ENCODE results near the gene FRMD4B. TPM values are rescaled to one million over a fixed set of nuclear protein-coding genes. Genes with fewer than 3 reads are reported as not detected.

FRMD4B gene
- total and polyA plus RNA-seq, 2 donors (not counting 1 experiment from before 2014, with no cell fraction given): 0.86 to 1.2 TPM

DNA sequence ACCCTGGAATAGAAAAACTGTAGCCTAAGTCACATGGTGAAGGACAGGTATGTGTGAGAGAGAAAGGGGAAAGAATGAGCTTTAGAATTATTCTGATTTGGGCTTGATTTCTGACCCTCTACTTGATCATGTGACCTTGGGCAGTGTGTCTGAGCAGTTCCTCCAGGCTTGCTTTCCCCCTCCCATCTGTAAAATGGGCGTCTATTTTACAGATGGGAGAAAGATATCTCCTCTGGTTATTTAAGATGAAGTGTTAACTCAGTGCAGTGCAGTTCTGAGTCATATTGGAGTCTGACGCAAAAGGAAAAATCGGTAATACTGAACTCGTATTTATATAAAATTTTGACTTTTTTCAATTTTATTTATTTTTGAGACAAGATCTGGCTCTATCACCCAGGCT is 225.4 kb downstream of the FRMD4B start:
- H4K20me1 ChIP-seq (ENCODE audit: control insufficient read depth, extremely low read depth, insufficient read depth, low read length): no peaks in the 10 kb centered on the region
- no peak overlapping the region for H3K27ac ChIP-seq (ENCODE audit: insufficient read depth, low read length)
- H3K4me2 ChIP-seq (ENCODE audit: extremely low read depth, insufficient read depth, low read length): no peak overlapping the region
- H3K79me2 ChIP-seq (ENCODE audit: control insufficient read depth, insufficient read depth, low read length): no peaks in the 10 kb centered on the region
- no peaks in the 10 kb centered on the region for H3K27me3 ChIP-seq (ENCODE audit: control insufficient read depth, insufficient read depth, low read length)
- no peak for DNase-seq (ENCODE audit: low read depth in 2 of 2)
- no peaks in the 10 kb centered on the region for H3K9me3 ChIP-seq (ENCODE audit: control insufficient read depth, insufficient read depth, low read depth, low read length)
- no peaks in the 10 kb centered on the region for H3K36me3 ChIP-seq (ENCODE audit: control insufficient read depth, insufficient read depth, low read length)
- H3K4me3 ChIP-seq (replicated peaks in 1 of 4; ENCODE audit: control extremely low read depth in 1 of 4, insufficient read depth in 1 of 4, low read depth in 3 of 4, low read length in 4 of 4): no peak overlapping the region
- H3K9ac ChIP-seq (ENCODE audit: insufficient read depth, low read length): no peak overlapping the region
- no peak overlapping the region for H2AFZ ChIP-seq (ENCODE audit: low read length)
- TF ChIP-seq, protein P1, sequence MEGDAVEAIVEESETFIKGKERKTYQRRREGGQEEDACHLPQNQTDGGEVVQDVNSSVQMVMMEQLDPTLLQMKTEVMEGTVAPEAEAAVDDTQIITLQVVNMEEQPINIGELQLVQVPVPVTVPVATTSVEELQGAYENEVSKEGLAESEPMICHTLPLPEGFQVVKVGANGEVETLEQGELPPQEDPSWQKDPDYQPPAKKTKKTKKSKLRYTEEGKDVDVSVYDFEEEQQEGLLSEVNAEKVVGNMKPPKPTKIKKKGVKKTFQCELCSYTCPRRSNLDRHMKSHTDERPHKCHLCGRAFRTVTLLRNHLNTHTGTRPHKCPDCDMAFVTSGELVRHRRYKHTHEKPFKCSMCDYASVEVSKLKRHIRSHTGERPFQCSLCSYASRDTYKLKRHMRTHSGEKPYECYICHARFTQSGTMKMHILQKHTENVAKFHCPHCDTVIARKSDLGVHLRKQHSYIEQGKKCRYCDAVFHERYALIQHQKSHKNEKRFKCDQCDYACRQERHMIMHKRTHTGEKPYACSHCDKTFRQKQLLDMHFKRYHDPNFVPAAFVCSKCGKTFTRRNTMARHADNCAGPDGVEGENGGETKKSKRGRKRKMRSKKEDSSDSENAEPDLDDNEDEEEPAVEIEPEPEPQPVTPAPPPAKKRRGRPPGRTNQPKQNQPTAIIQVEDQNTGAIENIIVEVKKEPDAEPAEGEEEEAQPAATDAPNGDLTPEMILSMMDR (conservative IDR thresholded peaks at IDR 0.05 in 1 of 2, IDR thresholded peaks at IDR 0.05 in 1 of 2; ENCODE audit: low read depth in 1 of 2, low read length in 2 of 2): no peak
- TF ChIP-seq EZH2 (IDR thresholded peaks at IDR 0.05; ENCODE audit: low read length, missing control alignments): no peak
- no peaks in the 10 kb centered on the region for H3K4me1 ChIP-seq (ENCODE audit: control insufficient read depth, extremely low read depth, insufficient read depth, low read length)

DNA sequence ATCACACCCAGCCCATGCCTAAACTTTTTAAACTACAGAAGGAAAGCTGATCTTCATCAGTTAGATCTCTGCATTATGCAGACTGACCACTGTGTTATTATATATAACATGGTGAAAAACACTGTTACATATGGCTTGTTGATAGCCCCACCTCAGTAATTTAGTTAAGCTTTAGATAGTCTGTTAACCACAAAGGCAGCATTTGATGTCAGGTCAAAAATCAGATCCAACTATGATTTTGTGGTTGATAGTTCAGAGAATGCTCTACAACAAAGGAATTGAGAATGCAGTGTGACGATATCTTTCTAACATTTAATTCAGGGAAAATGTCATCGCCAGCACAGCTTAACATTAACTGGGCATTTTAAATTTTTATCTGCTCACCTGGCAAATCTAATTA is 225.8 kb downstream of the FRMD4B start:
- H3K27ac ChIP-seq (ENCODE audit: insufficient read depth, low read length): no peak overlapping the region
- no peak overlapping the region for H3K9ac ChIP-seq (ENCODE audit: insufficient read depth, low read length)
- no peak for DNase-seq (ENCODE audit: low read depth in 2 of 2)
- no peaks in the 10 kb centered on the region for H4K20me1 ChIP-seq (ENCODE audit: control insufficient read depth, extremely low read depth, insufficient read depth, low read length)
- H3K9me3 ChIP-seq (ENCODE audit: control insufficient read depth, insufficient read depth, low read depth, low read length): no peaks in the 10 kb centered on the region
- no peaks in the 10 kb centered on the region for H3K27me3 ChIP-seq (ENCODE audit: control insufficient read depth, insufficient read depth, low read length)
- H3K79me2 ChIP-seq (ENCODE audit: control insufficient read depth, insufficient read depth, low read length): no peaks in the 10 kb centered on the region
- no peaks in the 10 kb centered on the region for H3K36me3 ChIP-seq (ENCODE audit: control insufficient read depth, insufficient read depth, low read length)
- no peak overlapping the region for H3K4me3 ChIP-seq (replicated peaks in 1 of 4; ENCODE audit: control extremely low read depth in 1 of 4, insufficient read depth in 1 of 4, low read depth in 3 of 4, low read length in 4 of 4)
- no peak overlapping the region for H2AFZ ChIP-seq (ENCODE audit: low read length)
- TF ChIP-seq EZH2 (IDR thresholded peaks at IDR 0.05; ENCODE audit: low read length, missing control alignments): no peak
- TF ChIP-seq, protein P1 (conservative IDR thresholded peaks at IDR 0.05 in 1 of 2, IDR thresholded peaks at IDR 0.05 in 1 of 2; ENCODE audit: low read depth in 1 of 2, low read length in 2 of 2): no peak
- H3K4me2 ChIP-seq (ENCODE audit: extremely low read depth, insufficient read depth, low read length): no peak overlapping the region
- H3K4me1 ChIP-seq (ENCODE audit: control insufficient read depth, extremely low read depth, insufficient read depth, low read length): no peaks in the 10 kb centered on the region

DNA sequence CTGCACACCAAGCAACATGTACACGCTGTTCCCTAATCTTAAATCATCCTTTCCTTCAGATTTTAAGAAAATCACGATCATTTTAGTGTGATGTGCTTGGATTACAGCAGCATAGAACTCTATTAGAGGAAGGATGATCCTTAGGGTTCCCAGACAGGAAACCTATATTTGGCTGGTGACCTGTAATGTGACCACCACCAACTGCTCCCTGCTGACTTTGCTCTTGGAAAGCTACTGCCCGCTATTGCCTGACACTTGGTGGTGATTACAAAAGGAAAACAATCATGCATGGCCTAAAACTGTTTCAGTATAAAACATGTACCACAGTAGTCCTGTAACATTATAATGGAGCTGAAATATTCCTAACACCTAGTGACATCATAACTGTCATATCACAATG is 236.3 kb downstream of the FRMD4B start:
- Histone ChIP-seq H2AFZ (ENCODE audit: low read length) (no peak overlapping the region), H3K27ac (ENCODE audit: insufficient read depth, low read length) (no peak overlapping the region), H3K36me3 (ENCODE audit: control insufficient read depth, insufficient read depth, low read length) (no peaks in the 10 kb centered on the region), H3K27me3 (ENCODE audit: control insufficient read depth, insufficient read depth, low read length) (no peaks in the 10 kb centered on the region), H3K79me2 (ENCODE audit: control insufficient read depth, insufficient read depth, low read length) (no peaks in the 10 kb centered on the region), H3K4me1 (ENCODE audit: control insufficient read depth, extremely low read depth, insufficient read depth, low read length) (no peaks in the 10 kb centered on the region), H3K9me3 (ENCODE audit: control insufficient read depth, insufficient read depth, low read depth, low read length) (no peaks in the 10 kb centered on the region), H3K9ac (ENCODE audit: insufficient read depth, low read length) (no peak overlapping the region), H3K4me2 (ENCODE audit: extremely low read depth, insufficient read depth, low read length) (no peak overlapping the region), H4K20me1 (ENCODE audit: control insufficient read depth, extremely low read depth, insufficient read depth, low read length) (no peaks in the 10 kb centered on the region), H3K4me3 (replicated peaks in 1 of 4; ENCODE audit: control extremely low read depth in 1 of 4, insufficient read depth in 1 of 4, low read depth in 3 of 4, low read length in 4 of 4) (no peak overlapping the region)
- TF ChIP-seq, protein P1 (conservative IDR thresholded peaks at IDR 0.05 in 1 of 2, IDR thresholded peaks at IDR 0.05 in 1 of 2; ENCODE audit: low read depth in 1 of 2, low read length in 2 of 2): no peak
- no peak for TF ChIP-seq EZH2 (IDR thresholded peaks at IDR 0.05; ENCODE audit: low read length, missing control alignments)
- no peak for DNase-seq (ENCODE audit: low read depth in 2 of 2)
